HEK293T (cell line): ENCODE measurements around the gene GSG1L2.

Source experiments
- BHLHE40 ChIP-seq: fragments of 450-650 bp; IDR thresholded peaks from 2 replicates; pipeline ENCODE4 v1.6.1; 2016; ENCODE audit warnings: mild to moderate bottlenecking, moderate library complexity, borderline replicate concordance
- CTBP1 ChIP-seq: fragments of 450-650 bp; IDR thresholded peaks from 2 replicates; pipeline ENCODE4 v1.6.1; 2016; ENCODE audit warnings: borderline replicate concordance
- ELF4 ChIP-seq: fragments of 450-650 bp; IDR thresholded peaks from 2 replicates; pipeline ENCODE4 v1.6.1; 2017; ENCODE audit warnings: antibody characterized with exemption
- FOXM1 ChIP-seq: fragments of 450-650 bp; IDR thresholded peaks from 2 replicates; pipeline ENCODE4 v1.6.1; 2017; ENCODE audit warnings: mild to moderate bottlenecking, borderline replicate concordance
- LEF1 ChIP-seq: fragments of 450-650 bp; IDR thresholded peaks from 2 replicates; pipeline ENCODE4 v1.6.1; 2017; ENCODE audit warnings: mild to moderate bottlenecking, borderline replicate concordance
- SP1 ChIP-seq: fragments of 450-650 bp; IDR thresholded peaks from 2 replicates; pipeline ENCODE4 v1.6.1; 2017
- SUZ12 ChIP-seq: fragments of 450-650 bp; IDR thresholded peaks from 2 replicates; pipeline ENCODE4 v1.6.1; 2016; ENCODE audit warnings: mild to moderate bottlenecking

DNA sequence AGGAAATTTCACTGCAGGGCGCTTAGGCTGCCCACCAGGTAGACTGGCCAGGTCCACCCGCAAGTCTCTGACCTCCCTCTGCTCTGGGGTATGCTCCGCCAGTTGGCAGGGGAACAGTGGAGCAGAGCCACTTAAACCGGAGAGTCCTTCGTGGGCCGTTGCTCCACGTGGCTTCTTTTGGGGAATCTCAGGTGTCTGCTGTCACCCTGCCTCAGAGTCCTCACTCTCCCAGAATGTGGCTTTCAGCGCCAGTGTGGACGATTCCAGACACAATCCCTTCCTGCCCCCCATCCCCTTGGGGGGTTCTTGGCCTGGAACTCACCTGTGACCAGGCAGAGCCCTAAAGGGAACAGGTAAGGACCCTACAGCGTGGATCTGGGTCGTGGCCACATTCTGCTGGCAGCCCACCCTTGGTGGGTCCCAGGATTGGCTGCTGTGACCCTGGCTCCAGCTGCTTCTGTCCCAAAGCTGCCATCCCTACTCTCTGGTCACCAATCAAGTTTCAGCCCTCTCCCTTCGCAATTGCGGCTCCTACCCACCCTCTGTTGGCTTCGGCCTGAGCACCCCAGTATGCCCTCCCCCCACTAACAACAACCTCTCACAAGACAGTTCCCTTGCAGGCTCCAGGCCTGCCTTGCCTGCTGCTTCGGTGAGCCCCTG lies 52.7 kb downstream of the GSG1L2 start:
- TF ChIP-seq BHLHE40, result no peak
- TF ChIP-seq LEF1, result no peak
- TF ChIP-seq SUZ12, result no peak
- TF ChIP-seq ELF4, result no peak
- TF ChIP-seq FOXM1, result no peak
- TF ChIP-seq CTBP1, result no peak
- TF ChIP-seq SP1, result no peak
